Measurements from ENCODE around the gene SNAP29.

GRCh38 chr22:20836987-20837823 is 21.6 kb upstream of the SNAP29 start:
- TF ChIP-seq CTCF (IDR thresholded peaks at IDR 0.05) (no peak), ZFX (IDR thresholded peaks at IDR 0.05; ENCODE audit: borderline replicate concordance) (no peak)
